Subcutaneous abdominal adipose tissue (tissue), 5 donors: Measurements from ENCODE around the gene FMNL1.
"Not testable (repeated sequence)": the region's sequence is repeated elsewhere in the genome, so short reads cannot be mapped to it uniquely, and the experiment has no call there.

Source experiments
- H3K27ac ChIP-seq: one replicate; pipeline ENCODE4 v1.7.0; 2013; ENCODE audit warnings: low read depth, mild to moderate bottlenecking, inconsistent platforms, low read length, moderate library complexity
- H3K27me3 ChIP-seq, 5 donors: one replicate each; pipeline ENCODE4 v1.7.0; 2013; ENCODE audit warnings: low read length in 5 of 5, inconsistent platforms in 1 of 5; ENCODE audit not compliant: control insufficient read depth in 5 of 5, insufficient read depth in 4 of 5
- H3K36me3 ChIP-seq, 5 donors: one replicate each; pipeline ENCODE4 v1.7.0; 2013; ENCODE audit warnings: low read length in 5 of 5; ENCODE audit not compliant: control insufficient read depth in 5 of 5, insufficient read depth in 5 of 5
- H3K4me1 ChIP-seq, 5 donors: one replicate each; pipeline ENCODE4 v1.7.0; 2013; ENCODE audit warnings: low read length in 5 of 5, mild to moderate bottlenecking in 3 of 5, moderate library complexity in 1 of 5; ENCODE audit not compliant: control insufficient read depth in 5 of 5, insufficient read depth in 5 of 5
- H3K4me3 ChIP-seq, 5 donors: one replicate each; pipeline ENCODE4 v1.7.0; 2013; ENCODE audit warnings: low read length in 5 of 5, low read depth in 1 of 5
- H3K9ac ChIP-seq, 5 donors: one replicate each; pipeline ENCODE4 v1.7.0; 2013; ENCODE audit warnings: low read length in 5 of 5, mild to moderate bottlenecking in 4 of 5, moderate library complexity in 3 of 5
- H3K9me3 ChIP-seq, 5 donors: one replicate each; pipeline ENCODE4 v1.7.0; 2013; ENCODE audit warnings: low read length in 5 of 5; ENCODE audit not compliant: control insufficient read depth in 5 of 5
- donor health status: healthy.
- donor health status: healthy.
- donor health status: healthy.
- donor health status: healthy.
- donor health status: healthy.

The FMNL1 gene

DNA sequence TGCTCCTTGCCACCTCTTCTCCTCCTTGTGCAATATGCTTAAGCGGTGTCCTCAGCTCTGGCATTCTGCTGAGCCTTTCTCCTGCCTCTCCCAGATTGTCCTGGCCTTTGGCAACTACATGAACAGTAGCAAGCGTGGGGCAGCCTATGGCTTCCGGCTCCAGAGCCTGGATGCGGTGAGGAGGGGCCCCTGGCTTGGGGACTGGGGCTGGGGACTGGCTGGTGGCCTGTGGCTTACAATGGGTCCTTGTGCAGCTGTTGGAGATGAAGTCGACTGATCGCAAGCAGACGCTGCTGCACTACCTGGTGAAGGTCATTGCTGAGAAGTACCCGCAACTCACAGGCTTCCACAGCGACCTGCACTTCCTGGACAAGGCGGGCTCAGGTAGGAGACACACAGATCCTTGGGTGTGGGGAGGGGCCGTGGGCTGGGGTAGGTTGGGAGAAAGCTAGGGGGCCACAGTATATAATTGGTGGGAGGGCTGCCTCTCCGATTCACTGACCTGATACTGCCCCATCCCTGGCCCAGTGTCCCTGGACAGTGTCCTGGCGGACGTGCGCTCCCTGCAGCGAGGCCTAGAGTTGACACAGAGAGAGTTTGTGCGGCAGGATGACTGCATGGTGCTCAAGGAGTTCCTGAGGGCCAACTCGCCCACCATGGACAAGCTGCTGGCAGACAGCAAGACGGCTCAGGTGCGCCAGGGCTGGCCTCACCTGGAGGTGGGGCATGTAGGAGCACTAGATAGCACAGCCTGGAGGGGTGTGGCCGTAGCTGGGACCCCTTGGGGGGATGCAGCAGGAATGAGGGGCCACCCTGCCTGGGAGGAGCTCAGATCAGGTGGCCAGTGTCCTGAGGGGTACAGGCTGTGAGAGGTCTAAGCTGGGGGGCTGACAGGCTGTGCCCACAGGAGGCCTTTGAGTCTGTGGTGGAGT is 23.3 kb downstream of the FMNL1 start:
- H3K4me3 ChIP-seq, result no peak overlapping the region
- H3K4me1 ChIP-seq, result peaks cover 0 to 23% (median 20%) of the 10 kb centered on the region in 5 donors
- no peak overlapping the region for H3K27ac ChIP-seq
- peaks cover 0 to 66% (median 44%) of the 10 kb centered on the region in 5 donors for H3K36me3 ChIP-seq
- no peaks in the 10 kb centered on the region for H3K27me3 ChIP-seq
- no peaks in the 10 kb centered on the region for H3K9me3 ChIP-seq
- no peak overlapping the region for H3K9ac ChIP-seq

DNA sequence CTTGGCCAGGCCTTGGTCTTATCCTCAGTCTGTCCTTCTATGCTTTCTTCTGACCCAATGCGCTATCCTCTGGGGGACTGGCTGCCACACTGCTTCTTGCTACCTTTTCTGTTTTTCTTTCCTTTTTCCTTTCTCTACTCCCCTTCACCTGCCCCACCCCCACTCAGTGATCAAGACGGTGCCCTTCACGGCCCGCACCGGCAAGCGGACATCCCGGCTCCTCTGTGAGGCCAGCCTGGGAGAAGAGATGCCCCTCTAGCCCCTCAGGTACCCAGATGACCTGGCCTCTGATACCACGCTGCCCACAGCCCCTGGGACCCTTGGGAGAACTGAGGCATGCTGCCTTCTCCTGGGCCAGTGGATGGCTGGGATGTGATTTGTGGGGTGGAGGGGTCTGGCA is 24.7 kb downstream of the FMNL1 start:
- H3K36me3 ChIP-seq, result peaks cover 0 to 55% (median 36%) of the 10 kb centered on the region in 5 donors
- no peaks in the 10 kb centered on the region for H3K9me3 ChIP-seq
- H3K27me3 ChIP-seq, result no peaks in the 10 kb centered on the region
- H3K4me1 ChIP-seq, result peaks cover 0 to 23% (median 20%) of the 10 kb centered on the region in 5 donors
- no peak overlapping the region for H3K27ac ChIP-seq
- peak overlapping the region in 2 of 5 donors; percentile 58 to 67 for H3K4me3 ChIP-seq
- H3K9ac ChIP-seq, result no peak overlapping the region

DNA sequence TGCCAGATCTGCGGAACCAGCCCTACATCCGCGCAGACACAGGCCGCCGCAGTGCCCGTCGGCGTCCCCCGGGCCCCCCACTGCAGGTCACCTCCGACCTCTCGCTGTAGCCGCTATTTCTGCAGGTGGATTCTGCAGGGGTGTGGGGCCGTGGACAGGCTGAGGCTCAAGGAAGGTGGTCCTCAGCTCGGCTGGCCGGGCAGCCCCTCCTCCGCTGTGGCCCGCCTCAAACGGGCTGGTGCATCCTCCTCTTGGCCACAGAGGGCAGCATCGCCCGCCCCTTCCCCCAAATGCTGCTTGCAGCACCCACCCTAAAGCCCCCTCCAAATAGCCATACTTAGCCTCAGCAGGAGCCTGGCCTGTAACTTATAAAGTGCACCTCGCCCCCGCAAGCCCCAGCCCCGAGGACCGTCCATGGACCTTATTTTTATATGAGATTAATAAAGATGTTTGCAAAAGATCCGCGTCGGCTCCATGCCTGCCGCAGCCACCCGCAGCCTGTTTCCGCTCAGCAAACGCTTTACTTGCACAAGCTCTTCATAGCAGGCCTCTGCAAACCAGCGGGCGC is 25.3 kb downstream of the FMNL1 start:
- Histone ChIP-seq H3K4me3 (peak overlapping the region in 4 of 5 donors; percentile 47 to 67 (median 58)), H3K36me3 (peaks cover 0 to 52% (median 36%) of the 10 kb centered on the region in 5 donors), H3K9ac (peak overlapping the region in 2 of 5 donors; percentile 47 to 56), H3K4me1 (peaks cover 0 to 23% (median 20%) of the 10 kb centered on the region in 5 donors), H3K27me3 (no peaks in the 10 kb centered on the region), H3K9me3 (no peaks in the 10 kb centered on the region), H3K27ac (no peak overlapping the region)

DNA sequence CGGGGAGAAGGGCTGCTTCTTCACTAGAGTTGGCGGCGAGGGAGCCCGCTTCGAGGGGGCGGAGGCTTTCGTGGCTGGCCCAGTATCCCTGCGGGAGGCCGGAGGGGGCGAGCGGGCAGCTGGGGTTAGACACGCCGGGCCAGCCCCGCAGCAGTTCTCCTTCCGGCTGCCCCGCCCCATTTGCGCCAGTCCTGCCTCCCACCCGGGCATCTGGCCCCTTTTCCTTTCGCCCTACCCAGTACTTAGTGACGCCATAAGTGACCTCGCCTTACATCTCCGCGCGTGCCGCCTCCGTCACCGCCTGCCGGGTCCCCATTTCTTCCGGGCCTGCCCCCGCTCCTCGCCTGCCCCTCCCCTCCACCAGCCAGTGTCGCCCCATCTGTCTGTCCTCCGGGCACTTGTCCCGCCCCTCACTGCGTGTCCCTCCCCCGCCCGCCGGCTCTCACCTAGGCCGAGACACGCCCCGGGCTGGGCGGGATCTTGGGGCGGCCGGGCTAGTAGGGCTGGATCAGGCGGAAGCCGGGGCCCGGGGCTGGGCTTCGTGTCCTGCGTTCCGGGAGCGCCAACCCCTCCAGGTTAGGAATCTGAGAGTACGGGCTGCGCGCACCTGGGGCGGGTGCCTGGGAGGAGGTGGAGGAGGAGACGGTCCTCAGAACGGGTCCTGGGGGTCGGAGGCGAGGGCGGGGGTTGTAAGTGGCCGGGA is 25.9 kb downstream of the FMNL1 start:
- peaks cover 0 to 23% (median 21%) of the 10 kb centered on the region in 5 donors for H3K4me1 ChIP-seq

DNA sequence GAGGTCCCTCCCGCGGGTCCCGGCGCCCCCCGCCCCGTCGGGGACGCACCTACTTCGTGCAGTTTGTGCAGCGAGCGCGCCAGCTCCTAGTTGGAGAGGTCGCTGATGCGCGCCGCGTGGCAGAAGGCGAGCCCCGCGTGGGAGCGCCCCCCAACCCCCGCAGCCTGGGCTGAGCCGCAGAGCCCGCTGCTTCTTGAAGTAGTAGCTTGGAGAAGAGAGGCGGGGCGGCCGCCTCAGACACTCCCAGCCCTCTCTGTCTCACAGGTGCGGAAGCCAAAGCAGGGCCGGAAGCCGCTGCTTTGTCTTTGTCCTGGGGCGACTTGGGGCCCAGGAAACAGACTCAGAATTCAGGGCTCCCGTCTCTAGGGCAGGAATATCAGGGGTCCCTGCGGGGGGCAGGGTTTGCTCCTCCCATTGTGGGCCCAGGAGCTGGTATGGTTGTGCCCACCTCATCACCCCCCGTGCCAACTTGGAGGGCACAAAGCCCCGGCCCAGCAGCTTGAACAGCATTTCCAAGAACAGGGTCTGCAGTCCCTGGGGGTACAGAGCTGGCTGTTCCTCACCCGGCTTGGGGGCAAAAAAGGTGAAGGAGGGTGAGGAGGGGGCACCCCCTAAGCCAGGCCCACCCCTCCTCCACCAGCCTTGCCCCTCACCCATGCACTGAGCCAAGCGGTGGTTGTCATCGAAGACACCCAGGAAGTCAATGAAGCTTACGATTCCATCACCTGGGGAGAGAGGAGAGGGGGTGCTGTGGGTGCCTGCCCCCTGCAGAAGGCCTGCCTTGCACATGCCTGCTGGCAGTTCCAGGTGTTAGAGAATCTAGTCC is 26.7 kb downstream of the FMNL1 start:
- H3K36me3 ChIP-seq, result peaks cover 0 to 38% (median 26%) of the 10 kb centered on the region in 5 donors
- no peaks in the 10 kb centered on the region for H3K27me3 ChIP-seq
- no peak overlapping the region for H3K27ac ChIP-seq
- H3K4me1 ChIP-seq, result peaks cover 0 to 23% (median 21%) of the 10 kb centered on the region in 5 donors
- H3K9ac ChIP-seq, result peak overlapping the region in 2 of 5 donors; percentile 22 to 30
- H3K4me3 ChIP-seq, result peak overlapping the region in 4 of 5 donors; percentile 47 to 67 (median 58)
- no peaks in the 10 kb centered on the region for H3K9me3 ChIP-seq

More for the DNA sequence above, 25.9 kb downstream of the FMNL1 start:
- peaks cover 0 to 45% (median 32%) of the 10 kb centered on the region in 5 donors for H3K36me3 ChIP-seq
- H3K9ac ChIP-seq, result peak overlapping the region in 2 of 5 donors; percentile 47 to 56
- H3K27ac ChIP-seq, result no peak overlapping the region
- H3K4me3 ChIP-seq, result peak overlapping the region in 4 of 5 donors; percentile 47 to 67 (median 58)
- H3K27me3 ChIP-seq, result no peaks in the 10 kb centered on the region
- no peaks in the 10 kb centered on the region for H3K9me3 ChIP-seq

DNA sequence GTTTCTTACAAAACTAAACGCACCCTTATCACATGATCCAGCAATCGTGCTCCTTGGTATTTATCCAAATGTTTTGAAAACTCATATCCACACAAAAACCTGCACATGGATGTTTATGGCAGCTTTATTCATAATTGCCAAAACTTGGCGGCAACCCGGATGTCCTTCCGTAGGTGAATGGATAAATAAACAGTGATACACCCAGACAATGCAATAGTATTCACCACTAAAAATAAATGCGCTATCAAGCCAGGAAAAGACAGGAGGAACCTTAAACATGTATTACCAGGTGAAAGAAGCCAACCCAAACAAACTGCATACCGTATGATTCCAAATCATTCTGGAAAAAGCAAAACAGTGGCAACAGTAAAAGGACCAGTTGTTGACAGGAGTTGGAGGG is 30.2 kb downstream of the FMNL1 start:
- no peaks in the 10 kb centered on the region for H3K27me3 ChIP-seq
- H3K27ac ChIP-seq, result no peak overlapping the region
- no peak overlapping the region for H3K4me3 ChIP-seq
- peaks cover 0 to 17% (median 14%) of the 10 kb centered on the region in 5 donors for H3K4me1 ChIP-seq
- no peak overlapping the region for H3K9ac ChIP-seq
- H3K9me3 ChIP-seq, result no peaks in the 10 kb centered on the region
- H3K36me3 ChIP-seq, result peaks cover 0 to 3% (median 0%) of the 10 kb centered on the region in 5 donors

DNA sequence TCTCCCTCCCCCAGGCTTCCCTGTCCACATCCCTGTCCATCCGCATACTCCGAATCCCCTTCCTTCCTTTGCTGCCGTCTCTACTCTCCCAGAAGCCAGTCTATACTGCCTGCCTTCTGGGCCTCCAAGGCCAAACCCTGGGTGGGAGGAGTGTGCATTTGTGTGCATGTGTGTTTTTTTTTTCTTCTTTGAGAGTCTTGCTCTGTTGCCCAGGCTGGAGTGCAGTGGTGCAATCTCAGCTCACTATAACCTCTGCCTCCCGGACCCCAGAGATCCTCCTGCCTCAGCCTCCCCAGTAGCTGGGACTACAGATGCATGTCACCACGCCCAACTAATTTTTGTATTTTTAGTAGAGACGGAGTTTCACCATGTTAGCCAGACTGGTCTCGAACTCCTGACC is 31.6 kb downstream of the FMNL1 start:
- not testable (repeated sequence) for H3K4me3 ChIP-seq, H3K9ac ChIP-seq, H3K36me3 ChIP-seq, H3K27ac ChIP-seq, H3K9me3 ChIP-seq, H3K4me1 ChIP-seq, H3K27me3 ChIP-seq

DNA sequence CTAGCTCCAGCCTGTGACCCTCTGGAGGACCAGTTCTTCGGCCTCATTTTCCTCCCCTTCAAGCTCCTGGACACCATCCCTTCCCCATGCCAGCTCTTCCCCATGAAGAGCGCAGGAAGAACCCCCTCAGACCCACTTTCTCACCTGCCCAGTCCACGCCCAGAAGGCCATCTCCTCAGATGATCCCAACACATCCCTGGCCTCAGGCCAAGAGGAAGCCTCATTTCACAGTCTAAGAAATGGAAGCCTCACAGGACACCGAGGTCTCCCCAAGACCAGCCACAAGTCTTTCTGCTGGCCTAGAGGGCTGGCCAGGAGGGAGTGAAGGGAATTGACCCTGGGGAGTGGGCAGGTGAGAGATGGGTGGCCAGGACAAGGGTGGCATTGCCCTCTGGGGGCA is 32.2 kb downstream of the FMNL1 start:
- Histone ChIP-seq H3K27me3 (no peaks in the 10 kb centered on the region), H3K4me3 (no peak overlapping the region), H3K9ac (no peak overlapping the region), H3K36me3 (peaks cover 0 to 3% (median 0%) of the 10 kb centered on the region in 5 donors), H3K27ac (no peak overlapping the region), H3K9me3 (no peaks in the 10 kb centered on the region), H3K4me1 (peaks cover 0 to 4% (median 0%) of the 10 kb centered on the region in 5 donors)

DNA sequence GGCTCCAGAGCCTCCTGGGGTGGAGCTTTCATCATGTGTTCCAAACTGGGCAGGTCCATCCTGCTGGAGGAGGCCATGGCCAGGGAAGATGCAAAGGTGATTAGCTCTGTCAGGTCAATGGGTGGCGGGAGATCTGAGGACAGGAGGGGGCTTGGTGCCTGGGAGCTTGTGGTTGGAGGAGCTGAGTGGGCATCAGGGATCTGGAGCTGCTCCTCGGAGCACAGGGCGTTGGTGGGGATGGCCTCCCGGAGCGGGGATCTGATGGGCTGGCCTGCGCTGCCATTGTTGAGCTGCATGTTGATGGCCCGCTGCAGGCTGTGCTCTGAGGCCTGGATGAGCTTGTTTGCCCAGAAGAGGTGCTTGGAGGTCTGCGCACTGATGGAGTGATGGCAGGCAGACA is 33.7 kb downstream of the FMNL1 start:
- Histone ChIP-seq H3K27ac (no peak overlapping the region), H3K9ac (no peak overlapping the region), H3K4me1 (peaks cover 0 to 4% (median 4%) of the 10 kb centered on the region in 5 donors), H3K27me3 (no peaks in the 10 kb centered on the region), H3K4me3 (no peak overlapping the region), H3K36me3 (peaks cover 0 to 3% (median 0%) of the 10 kb centered on the region in 5 donors), H3K9me3 (no peaks in the 10 kb centered on the region)
